Fibroblast of lung (primary cell): ENCODE results near the gene CKLF. TPM values are rescaled to one million over a fixed set of nuclear protein-coding genes. Genes with fewer than 3 reads are reported as not detected.

Source experiments
- DNase-seq, 2 donors: peaks; one replicate each; pipeline versions ENCODE4 v3.0.0 to v3.0.0-alpha.2; 2010; ENCODE audit warnings: low read depth in 2 of 2
- H2AFZ ChIP-seq: 2 replicates; pipeline ENCODE4 v1.5.1; 2012; ENCODE audit warnings: low read length, control low read depth, inconsistent platforms
- H3K27ac ChIP-seq: 2 replicates; pipeline ENCODE4 v1.5.1; 2011; ENCODE audit warnings: low read length, control low read depth; ENCODE audit not compliant: insufficient read depth
- H3K27me3 ChIP-seq: 2 replicates; pipeline ENCODE4 v1.5.1; 2011; ENCODE audit warnings: mild to moderate bottlenecking, low read length; ENCODE audit not compliant: control insufficient read depth, insufficient read depth
- H3K36me3 ChIP-seq: 2 replicates; pipeline ENCODE4 v1.5.1; 2011; ENCODE audit warnings: low read length; ENCODE audit not compliant: control insufficient read depth, insufficient read depth
- H3K4me1 ChIP-seq: 2 replicates; pipeline ENCODE4 v1.5.1; 2011; ENCODE audit warnings: low read length; ENCODE audit not compliant: control insufficient read depth, insufficient read depth; ENCODE audit errors: extremely low read depth
- H3K4me2 ChIP-seq: 2 replicates; pipeline ENCODE4 v1.5.1; 2011; ENCODE audit warnings: low read length, control low read depth; ENCODE audit not compliant: insufficient read depth; ENCODE audit errors: extremely low read depth
- H3K4me3 ChIP-seq, 4 experiments: fragments of 200-600 bp in 1 of 4; sonication (generic) in 1 of 4; replicated peaks in 1 of 4; 2 replicates each; pipeline ENCODE4 v1.5.1; 2011 to 2016; ENCODE audit warnings: low read length in 4 of 4, low read depth in 3 of 4, mild to moderate bottlenecking in 3 of 4, control low read depth in 2 of 4, inconsistent platforms in 1 of 4, mixed read lengths in 1 of 4; ENCODE audit not compliant: insufficient read depth in 1 of 4; ENCODE audit errors: control extremely low read depth in 1 of 4
- H3K79me2 ChIP-seq: 2 replicates; pipeline ENCODE4 v1.5.1; 2012; ENCODE audit warnings: mild to moderate bottlenecking, low read length, inconsistent platforms; ENCODE audit not compliant: control insufficient read depth, insufficient read depth
- H3K9ac ChIP-seq: 2 replicates; pipeline ENCODE4 v1.5.1; 2011; ENCODE audit warnings: mild to moderate bottlenecking, low read length, control low read depth; ENCODE audit not compliant: insufficient read depth
- H3K9me3 ChIP-seq: 2 replicates; pipeline ENCODE4 v1.5.1; 2012; ENCODE audit warnings: low read depth, low read length; ENCODE audit not compliant: control insufficient read depth, insufficient read depth
- H4K20me1 ChIP-seq: 2 replicates; pipeline ENCODE4 v1.5.1; 2011; ENCODE audit warnings: low read length; ENCODE audit not compliant: control insufficient read depth, insufficient read depth; ENCODE audit errors: extremely low read depth
- EZH2 ChIP-seq: IDR thresholded peaks from 2 replicates; pipeline ENCODE4 v1.5.1; 2012; ENCODE audit warnings: low read length, control low read depth, mild to moderate bottlenecking; ENCODE audit errors: missing control alignments
- polyA plus RNA-seq, 2 donors: library from polyadenylated mRNA; depleted of rRNA in 1 of 2; stranded (reverse) in 1 of 2; unstranded in 1 of 2; fragments of >200 nt; gene quantifications; 2 replicates each; pipeline ENCODE4 v1.2.1, GENCODE V29; 2011 to 2012; ENCODE audit warnings: missing spikeins in 1 of 2
- total RNA-seq: library from RNA; depleted of rRNA; stranded (reverse); fragments of >200 nt; gene quantifications from 2 replicates; pipeline ENCODE4 v1.2.1, GENCODE V29; 2014
- TF ChIP-seq, protein P1 (sequence below), 2 donors: IDR thresholded peaks in 1 of 2; conservative IDR thresholded peaks in 1 of 2; 1 replicate in 1 of 2; 2 replicates in 1 of 2; pipeline ENCODE4 v1.5.1; 2011 to 2012; ENCODE audit warnings: low read length in 2 of 2, control low read depth in 1 of 2, inconsistent platforms in 1 of 2, low read depth in 1 of 2, mild to moderate bottlenecking in 1 of 2

The CKLF gene
- total and polyA plus RNA-seq, 2 donors (not counting 1 experiment from before 2014, with no cell fraction given): 41.9 to 70.9 TPM

DNA sequence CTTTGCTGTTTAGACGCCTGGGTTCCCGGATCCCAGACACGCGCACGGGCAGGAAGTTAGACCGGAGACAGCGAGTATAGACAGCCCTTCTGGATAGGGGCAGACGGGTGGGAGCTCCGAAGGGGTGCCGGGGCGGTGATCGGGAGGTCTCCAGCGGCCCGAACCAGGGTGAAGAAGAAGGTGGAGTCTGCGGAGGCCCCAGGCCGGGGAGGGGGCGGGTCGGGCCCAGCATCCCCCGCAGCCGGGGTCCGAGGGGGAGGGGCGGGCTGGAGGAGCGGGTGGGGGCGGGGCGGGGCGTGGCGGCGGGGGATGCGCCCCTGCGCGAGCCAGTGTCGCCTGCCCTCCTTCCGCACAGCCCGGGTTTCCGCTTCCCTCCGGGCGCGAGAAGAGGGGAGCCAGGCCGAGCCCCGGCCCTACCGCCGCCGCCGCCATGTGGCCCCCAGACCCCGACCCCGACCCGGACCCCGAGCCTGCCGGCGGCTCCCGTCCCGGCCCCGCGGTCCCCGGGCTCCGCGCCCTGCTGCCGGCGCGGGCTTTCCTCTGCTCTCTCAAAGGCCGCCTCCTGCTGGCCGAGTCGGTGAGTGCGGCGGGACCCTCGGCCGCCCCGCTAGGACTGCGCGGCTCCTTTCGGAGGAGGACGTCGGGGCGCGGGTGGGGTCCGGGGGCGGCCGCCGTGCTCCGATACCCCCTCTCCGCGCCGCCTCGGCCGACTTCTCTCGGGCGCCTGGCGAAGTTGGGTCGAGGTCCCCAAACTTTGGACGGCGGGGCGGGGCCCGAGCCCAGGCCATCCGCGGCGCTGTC lies 52.2 kb downstream of the CKLF start, which contains the start of gene CMTM3:
TSS of gene CMTM3 (plus strand) at position 329 of the 801 bp plus-strand sequence. CDS start at position 431, 102 bp downstream.
- Histone ChIP-seq H2AFZ (peak within 1 kb of the TSS; percentile 91), H3K79me2 (peaks cover 3% of the 10 kb centered on the region), H3K9me3 (no peaks in the 10 kb centered on the region), H3K36me3 (peaks cover 5% of the 10 kb centered on the region), H3K9ac (peak within 1 kb of the TSS; percentile 76), H3K4me3 (peak within 1 kb of the TSS; percentile 59 to 81 (median 71)), H3K4me1 (peaks cover 15% of the 10 kb centered on the region), H3K27ac (peak within 1 kb of the TSS; percentile 59), H3K27me3 (peaks cover 6% of the 10 kb centered on the region), H3K4me2 (peak within 1 kb of the TSS; percentile 90), H4K20me1 (no peaks in the 10 kb centered on the region)
- peak; percentile 54 to 58 for DNase-seq
- TF ChIP-seq, protein P1, sequence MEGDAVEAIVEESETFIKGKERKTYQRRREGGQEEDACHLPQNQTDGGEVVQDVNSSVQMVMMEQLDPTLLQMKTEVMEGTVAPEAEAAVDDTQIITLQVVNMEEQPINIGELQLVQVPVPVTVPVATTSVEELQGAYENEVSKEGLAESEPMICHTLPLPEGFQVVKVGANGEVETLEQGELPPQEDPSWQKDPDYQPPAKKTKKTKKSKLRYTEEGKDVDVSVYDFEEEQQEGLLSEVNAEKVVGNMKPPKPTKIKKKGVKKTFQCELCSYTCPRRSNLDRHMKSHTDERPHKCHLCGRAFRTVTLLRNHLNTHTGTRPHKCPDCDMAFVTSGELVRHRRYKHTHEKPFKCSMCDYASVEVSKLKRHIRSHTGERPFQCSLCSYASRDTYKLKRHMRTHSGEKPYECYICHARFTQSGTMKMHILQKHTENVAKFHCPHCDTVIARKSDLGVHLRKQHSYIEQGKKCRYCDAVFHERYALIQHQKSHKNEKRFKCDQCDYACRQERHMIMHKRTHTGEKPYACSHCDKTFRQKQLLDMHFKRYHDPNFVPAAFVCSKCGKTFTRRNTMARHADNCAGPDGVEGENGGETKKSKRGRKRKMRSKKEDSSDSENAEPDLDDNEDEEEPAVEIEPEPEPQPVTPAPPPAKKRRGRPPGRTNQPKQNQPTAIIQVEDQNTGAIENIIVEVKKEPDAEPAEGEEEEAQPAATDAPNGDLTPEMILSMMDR (conservative IDR thresholded peaks at IDR 0.05 in 1 of 2, IDR thresholded peaks at IDR 0.05 in 1 of 2; ENCODE audit: low read depth in 1 of 2, low read length in 2 of 2): peak; percentile 20 to 46
- no peak for TF ChIP-seq EZH2

DNA sequence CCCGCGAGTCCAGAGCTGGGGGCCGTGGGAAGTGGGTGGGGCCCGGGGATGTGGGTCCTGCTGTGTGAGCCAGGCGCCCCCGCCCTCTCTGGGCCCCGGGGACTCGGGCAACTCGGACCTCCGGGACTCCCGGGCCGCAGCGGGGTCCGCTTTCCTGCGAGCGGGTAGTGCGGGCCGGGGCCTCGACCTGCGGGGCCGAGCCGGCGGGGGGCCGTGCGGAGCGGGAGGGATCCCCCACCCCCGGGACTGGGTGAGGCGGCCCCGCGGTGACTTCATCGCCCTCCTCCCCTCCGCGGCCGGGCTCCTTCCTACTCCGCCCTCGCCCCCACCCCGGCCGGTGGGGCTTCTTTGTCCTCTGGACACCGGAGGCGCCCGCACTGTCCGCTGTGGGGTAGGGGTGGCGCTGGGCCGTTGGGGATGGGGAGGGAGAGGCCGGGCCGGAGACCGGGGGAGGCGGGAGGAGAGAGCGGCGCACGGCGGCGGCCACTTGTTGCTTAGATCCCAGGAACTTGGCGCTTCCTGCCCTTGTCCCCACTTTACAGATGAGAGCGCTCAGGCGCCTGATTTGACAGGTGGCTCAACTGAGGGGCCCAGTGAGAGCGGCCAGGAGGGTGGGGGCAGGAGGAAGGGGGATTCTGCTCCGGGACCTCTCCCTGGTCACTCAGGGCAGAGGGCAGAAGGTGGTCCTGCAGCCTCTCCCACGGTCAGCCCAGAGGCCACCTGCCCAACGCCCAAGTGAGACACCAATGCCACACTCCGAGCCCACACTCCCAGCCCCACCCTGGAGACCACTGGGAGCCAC lies 53.0 kb downstream of the CKLF start:
- H3K27ac ChIP-seq: peak overlapping the region; percentile 59
- peaks cover 15% of the 10 kb centered on the region for H3K4me1 ChIP-seq
- no peaks in the 10 kb centered on the region for H4K20me1 ChIP-seq
- H3K79me2 ChIP-seq: peaks cover 3% of the 10 kb centered on the region
- peak; percentile 18 to 63 for DNase-seq
- TF ChIP-seq, protein P1 (conservative IDR thresholded peaks at IDR 0.05 in 1 of 2, IDR thresholded peaks at IDR 0.05 in 1 of 2; ENCODE audit: low read depth in 1 of 2, low read length in 2 of 2): no peak
- TF ChIP-seq EZH2: no peak
- H2AFZ ChIP-seq: no peak overlapping the region
- peak overlapping the region; percentile 34 to 81 (median 64) for H3K4me3 ChIP-seq
- peak overlapping the region; percentile 76 for H3K9ac ChIP-seq
- peaks cover 6% of the 10 kb centered on the region for H3K27me3 ChIP-seq
- peaks cover 12% of the 10 kb centered on the region for H3K36me3 ChIP-seq
- H3K9me3 ChIP-seq: no peaks in the 10 kb centered on the region
- H3K4me2 ChIP-seq: peak overlapping the region; percentile 56
